SK-N-SH (cell line): ENCODE measurements around the gene OR5K3. TPM values are rescaled to one million over a fixed set of nuclear protein-coding genes. Genes with fewer than 3 reads are reported as not detected.

Experiments
- CTCF ChIA-PET: fragments of 300-600, 350-600 bp; formaldehyde crosslinking; extraction: SDS; loops from one replicate; lab custom pipeline; 2021; lab: Yijun Ruan, JAX
- POLR2A ChIA-PET: fragments of 350-600 bp; sonication (Branson Sonifier 250); formaldehyde crosslinking; extraction: SDS; loops from one replicate; lab custom pipeline; 2020; ENCODE audit warnings: antibody characterized with exemption, inconsistent platforms; lab: Yijun Ruan, JAX
- DNase-seq: peaks from one replicate; pipeline ENCODE4 v3.0.0; 2012
- H2AFZ ChIP-seq: fragments of 200-600 bp; sonication (generic); 2 replicates; pipeline ENCODE4 v1.8.1; 2016; ENCODE audit warnings: antibody characterized with exemption, mild to moderate bottlenecking, low read depth
- H3F3A ChIP-seq: fragments of 200-600 bp; sonication (generic); replicated peaks from 2 replicates; pipeline ENCODE3; 2016; ENCODE audit warnings: antibody characterized with exemption, mild to moderate bottlenecking; ENCODE audit not compliant: insufficient read depth
- H3K27ac ChIP-seq, 2 experiments: fragments of 200-500 bp in 1 of 2; fragments of 200-600 bp in 1 of 2; sonication (Bioruptor generic) in 1 of 2; sonication (generic), shearing (Covaris generic) in 1 of 2; 2 replicates each; pipeline versions ENCODE4 v1.5.1 to v1.6.1; 2014 to 2016; ENCODE audit warnings: low read depth in 2 of 2, inconsistent platforms in 1 of 2, low read length in 1 of 2, mild to moderate bottlenecking in 1 of 2, mixed read lengths in 1 of 2
- H3K27me3 ChIP-seq: fragments of 200-600 bp; sonication (generic), shearing (Covaris generic); 2 replicates; pipeline ENCODE4 v1.6.1; 2016; ENCODE audit warnings: mixed run types; ENCODE audit not compliant: insufficient read depth
- H3K36me3 ChIP-seq, 2 experiments: fragments of 200-500 bp in 1 of 2; fragments of 200-600 bp in 1 of 2; sonication (Bioruptor generic) in 1 of 2; sonication (generic) in 1 of 2; replicated peaks in 1 of 2; 2 replicates each; pipeline versions ENCODE3 to v1.5.1; 2014 to 2016; ENCODE audit warnings: low read length in 1 of 2, mild to moderate bottlenecking in 1 of 2; ENCODE audit not compliant: insufficient read depth in 2 of 2, control insufficient read depth in 1 of 2
- H3K4me1 ChIP-seq, 2 experiments: fragments of 200-500 bp in 1 of 2; fragments of 200-600 bp in 1 of 2; sonication (Bioruptor generic) in 1 of 2; sonication (generic), shearing (Covaris generic) in 1 of 2; 2 replicates each; pipeline versions ENCODE4 v1.5.1 to v1.6.1; 2014 to 2016; ENCODE audit warnings: low read depth in 1 of 2, low read length in 1 of 2, mixed run types in 1 of 2; ENCODE audit not compliant: insufficient read depth in 2 of 2, control insufficient read depth in 1 of 2
- H3K4me2 ChIP-seq: fragments of 200-600 bp; sonication (generic), shearing (Covaris generic); 2 replicates; pipeline ENCODE4 v1.6.1; 2017; ENCODE audit warnings: mixed run types
- H3K4me3 ChIP-seq, 2 experiments: fragments of 200-500 bp in 1 of 2; fragments of 200-600 bp in 1 of 2; sonication (Bioruptor generic) in 1 of 2; sonication (generic), shearing (Covaris generic) in 1 of 2; 2 replicates each; pipeline versions ENCODE4 v1.5.1 to v1.8.1; 2014 to 2016; ENCODE audit warnings: low read depth in 2 of 2, inconsistent platforms in 1 of 2, low read length in 1 of 2, mild to moderate bottlenecking in 1 of 2, mixed read lengths in 1 of 2, moderate library complexity in 1 of 2
- H3K79me2 ChIP-seq: fragments of 200-600 bp; sonication (generic); 2 replicates; pipeline ENCODE4 v1.8.1; 2017; ENCODE audit warnings: mild to moderate bottlenecking; ENCODE audit not compliant: insufficient read depth
- H3K9ac ChIP-seq: fragments of 200-600 bp; sonication (generic); 2 replicates; pipeline ENCODE4 v1.6.1; 2017; ENCODE audit warnings: mixed run types
- H3K9me2 ChIP-seq: fragments of 200-600 bp; sonication (generic); 2 replicates; pipeline ENCODE4 v1.6.1; 2017; ENCODE audit warnings: mixed run types
- H3K9me3 ChIP-seq: fragments of 200-600 bp; sonication (generic); 2 replicates; pipeline ENCODE4 v1.6.1; 2017; ENCODE audit warnings: mixed run types, mild to moderate bottlenecking, moderate library complexity
- H4K20me1 ChIP-seq: fragments of 200-600 bp; sonication (generic); 2 replicates; pipeline ENCODE4 v1.6.1; 2017; ENCODE audit warnings: mild to moderate bottlenecking, mixed run types; ENCODE audit not compliant: insufficient read depth
- ELF1 ChIP-seq: IDR thresholded peaks from 2 replicates; pipeline ENCODE4 v1.4.0; 2012
- EP300 ChIP-seq, 2 experiments: IDR thresholded peaks; 2 replicates each; pipeline versions ENCODE4 v1.4.0 to v1.6.1; 2012; ENCODE audit warnings: borderline replicate concordance in 1 of 2, low read depth in 1 of 2, low read length in 1 of 2
- FOSL2 ChIP-seq: IDR thresholded peaks from 2 replicates; pipeline ENCODE4 v1.4.0; 2012; ENCODE audit warnings: low read depth, mild to moderate bottlenecking, moderate library complexity, borderline replicate concordance
- FOXJ3 ChIP-seq: sonication (generic); formaldehyde crosslinking; IDR thresholded peaks from 2 replicates; pipeline ENCODE4 v1.5.1; 2020; ENCODE audit warnings: mild to moderate bottlenecking, missing genetic modification reagents
- FOXM1 ChIP-seq: IDR thresholded peaks from 2 replicates; pipeline ENCODE4 v1.4.0; 2012; ENCODE audit warnings: low read depth, mild to moderate bottlenecking
- GABPA ChIP-seq: IDR thresholded peaks from 2 replicates; pipeline ENCODE4 v1.4.0; 2012; ENCODE audit warnings: low read depth, mild to moderate bottlenecking
- GATA2 ChIP-seq: sonication (generic); formaldehyde crosslinking; IDR thresholded peaks from 2 replicates; pipeline ENCODE4 v1.5.0; 2020; ENCODE audit warnings: mild to moderate bottlenecking, missing genetic modification reagents
- IRF3 ChIP-seq: fragments of 150-350 bp; IDR thresholded peaks from 2 replicates; pipeline ENCODE4 v1.6.1; 2016; ENCODE audit warnings: mild to moderate bottlenecking, low read depth, low read length
- MAX ChIP-seq: IDR thresholded peaks from 2 replicates; pipeline ENCODE4 v1.4.0; 2012; ENCODE audit warnings: low read depth
- MXI1 ChIP-seq: IDR thresholded peaks from 2 replicates; pipeline ENCODE4 v1.6.1; 2012; ENCODE audit warnings: mild to moderate bottlenecking, low read depth, low read length, improper control_type of control experiment
- PBX3 ChIP-seq: IDR thresholded peaks from 2 replicates; pipeline ENCODE4; 2012
- RAD21 ChIP-seq: IDR thresholded peaks from 2 replicates; pipeline ENCODE4 v1.6.1; 2012; ENCODE audit warnings: mild to moderate bottlenecking, low read length
- RCOR1 ChIP-seq: fragments of 150-350 bp; IDR thresholded peaks from 2 replicates; pipeline ENCODE4 v1.6.1; 2017; ENCODE audit warnings: antibody characterized with exemption, low read length
- REST ChIP-seq: IDR thresholded peaks from 2 replicates; pipeline ENCODE4 v1.6.1; 2012; ENCODE audit warnings: mild to moderate bottlenecking, low read depth, low read length, moderate library complexity
- RFX5 ChIP-seq: IDR thresholded peaks from 2 replicates; pipeline ENCODE4 v1.6.1; 2012; ENCODE audit warnings: mild to moderate bottlenecking, improper control_type of control experiment, low read length
- SIN3A ChIP-seq: IDR thresholded peaks from 2 replicates; pipeline ENCODE4 v1.6.1; 2012; ENCODE audit warnings: low read depth, mild to moderate bottlenecking, low read length, moderate library complexity, borderline replicate concordance
- TAF1 ChIP-seq: IDR thresholded peaks from 2 replicates; pipeline ENCODE4 v1.6.1; 2012; ENCODE audit warnings: low read depth, mild to moderate bottlenecking, low read length, moderate library complexity, borderline replicate concordance
- TCF12 ChIP-seq: IDR thresholded peaks from 2 replicates; pipeline ENCODE4 v1.4.0; 2012
- YY1 ChIP-seq: IDR thresholded peaks from 2 replicates; pipeline ENCODE4 v1.4.0; 2012; ENCODE audit warnings: low read depth, mild to moderate bottlenecking
- ZBTB33 ChIP-seq: IDR thresholded peaks from 2 replicates; pipeline ENCODE4 v1.4.0; 2012; ENCODE audit warnings: low read depth, borderline replicate concordance
- WGBS: methylation state at CpG from one replicate; pipeline ENCODE4 v1.1.6; 2017; ENCODE audit warnings: low lambda C conversion rate; 5-methylcytosine and 5-hydroxymethylcytosine counted together
- polyA plus RNA-seq, 3 experiments: library from polyadenylated mRNA; depleted of rRNA; stranded (reverse); fragments of >200 nt; gene quantifications; 2 replicates each; pipeline ENCODE4 v1.2.3, GENCODE V29; 2012

Gene OR5K3
- polyA plus RNA-seq, 1 of the 3 experiments (the other 2 are of a cell fraction): not detected

GRCh38 chr3:98388147-98388546 lies 2.3 kb upstream of the OR5K3 start:
- H3K36me3 ChIP-seq: no peaks in the 10 kb centered on the region
- H3K79me2 ChIP-seq: no peaks in the 10 kb centered on the region
- no peak for TF ChIP-seq TCF12
- TF ChIP-seq ELF1: no peak
- TF ChIP-seq ZBTB33: no peak
- TF ChIP-seq PBX3: no peak
- TF ChIP-seq SIN3A: no peak
- no peak for TF ChIP-seq MXI1
- no peak for TF ChIP-seq RFX5
- no peak for TF ChIP-seq FOSL2
- no peak for TF ChIP-seq MAX
- TF ChIP-seq, all 33 proteins: peak for 0
- Histone ChIP-seq H3K27ac (no peak overlapping the region), H3K9ac (no peak overlapping the region), H3K4me2 (no peak overlapping the region), H3F3A (no peaks in the 10 kb centered on the region), H3K27me3 (no peaks in the 10 kb centered on the region), H3K4me1 (no peaks in the 10 kb centered on the region), H3K4me3 (no peak overlapping the region), H4K20me1 (no peaks in the 10 kb centered on the region), H3K9me3 (no peaks in the 10 kb centered on the region), H3K9me2 (no peaks in the 10 kb centered on the region), H2AFZ (no peak overlapping the region)
- POLR2A ChIA-PET: no interaction called here
- DNase-seq: no peak
- WGBS: 21% methylated on average over 2 of the region's 2 CpGs
- CTCF ChIA-PET: no interaction called here

GRCh38 chr3:98395101-98395500 lies 4.6 kb downstream of the OR5K3 start:
- H3K27me3 ChIP-seq: no peaks in the 10 kb centered on the region
- no peak overlapping the region for H3K4me3 ChIP-seq
- no peaks in the 10 kb centered on the region for H3F3A ChIP-seq
- H3K4me2 ChIP-seq: no peak overlapping the region
- no peak overlapping the region for H2AFZ ChIP-seq
- ChIA-PET POLR2A (no interaction called here), CTCF (no interaction called here)
- H3K9ac ChIP-seq: no peak overlapping the region
- no peaks in the 10 kb centered on the region for H3K9me3 ChIP-seq
- H4K20me1 ChIP-seq: no peaks in the 10 kb centered on the region
- H3K79me2 ChIP-seq: no peaks in the 10 kb centered on the region
- no peak for DNase-seq
- H3K36me3 ChIP-seq: no peaks in the 10 kb centered on the region
- H3K4me1 ChIP-seq: no peaks in the 10 kb centered on the region
- H3K27ac ChIP-seq: no peak overlapping the region
- H3K9me2 ChIP-seq: no peaks in the 10 kb centered on the region
- TF ChIP-seq TAF1 (no peak), FOSL2 (no peak), REST (no peak), RCOR1 (no peak), FOXJ3 (CRISPR knock-in tag) (no peak), IRF3 (no peak), GATA2 (no peak), RAD21 (no peak), FOXM1 (no peak), PBX3 (no peak), ELF1 (no peak), YY1 (no peak), RFX5 (no peak), EP300 (IDR thresholded peaks at IDR 0.05; ENCODE audit: borderline replicate concordance in 1 of 2, low read depth in 1 of 2, low read length in 1 of 2) (no peak), GABPA (no peak)
